KMS-11 (cell line): ENCODE data around the gene TSPAN31.

Experiments used
- H2AFZ ChIP-seq: fragments of 200-600 bp; sonication (generic); 2 replicates; pipeline ENCODE4 v1.6.1; 2016; ENCODE audit warnings: antibody characterized with exemption, mixed run types, low read depth
- H3K27ac ChIP-seq: fragments of 200-600 bp; sonication (generic); 2 replicates; pipeline ENCODE4 v1.6.1; 2016; ENCODE audit warnings: mild to moderate bottlenecking, mixed run types
- H3K27me3 ChIP-seq: fragments of 200-600 bp; sonication (generic); 2 replicates; pipeline ENCODE4 v1.6.1; 2017; ENCODE audit warnings: mild to moderate bottlenecking, low read depth, mixed run types, moderate library complexity; ENCODE audit not compliant: insufficient read depth
- H3K36me3 ChIP-seq: fragments of 200-600 bp; sonication (generic); 2 replicates; pipeline ENCODE4 v1.6.1; 2017; ENCODE audit warnings: mild to moderate bottlenecking, mixed run types; ENCODE audit not compliant: insufficient read depth
- H3K4me1 ChIP-seq: fragments of 200-600 bp; sonication (generic); 2 replicates; pipeline ENCODE4 v1.6.1; 2016; ENCODE audit warnings: mild to moderate bottlenecking, low read depth, mixed run types; ENCODE audit not compliant: poor library complexity, severe bottlenecking
- H3K4me2 ChIP-seq: fragments of 200-600 bp; sonication (generic); 2 replicates; pipeline ENCODE4 v1.7.0; 2016; ENCODE audit warnings: mild to moderate bottlenecking, mixed run types
- H3K4me3 ChIP-seq: fragments of 200-600 bp; sonication (generic); IDR thresholded peaks from 2 replicates; pipeline ENCODE4 v1.6.1; 2017; ENCODE audit warnings: low read depth, low read length, mixed read lengths; ENCODE audit not compliant: insufficient read depth
- H3K79me2 ChIP-seq: fragments of 200-600 bp; sonication (generic); 2 replicates; pipeline ENCODE4 v1.6.1; 2016; ENCODE audit warnings: low read depth, mixed run types; ENCODE audit not compliant: insufficient read depth
- H3K9ac ChIP-seq: fragments of 200-600 bp; sonication (generic); 2 replicates; pipeline ENCODE4 v1.6.1; 2016; ENCODE audit warnings: mild to moderate bottlenecking, mixed run types
- H4K20me1 ChIP-seq: fragments of 200-600 bp; sonication (generic); 2 replicates; pipeline ENCODE4 v1.6.1; 2016; ENCODE audit warnings: mild to moderate bottlenecking, mixed run types; ENCODE audit not compliant: insufficient read depth
- CTCF ChIP-seq: fragments of 200-600 bp; sonication (generic); conservative IDR thresholded peaks from 2 replicates; pipeline ENCODE4 v1.6.1; 2017; ENCODE audit warnings: low read depth, mild to moderate bottlenecking, antibody characterized with exemption, low read length, moderate library complexity, mixed read lengths

Gene TSPAN31

GRCh38 chr12:57734591-57734990 is 10.2 kb upstream of the TSPAN31 start:
- no peaks in the 10 kb centered on the region for H3K36me3 ChIP-seq
- H3K4me2 ChIP-seq, result no peak overlapping the region
- no peaks in the 10 kb centered on the region for H3K4me1 ChIP-seq
- H3K4me3 ChIP-seq, result no peak overlapping the region
- TF ChIP-seq CTCF, result no peak
- no peak overlapping the region for H3K9ac ChIP-seq
- H3K27ac ChIP-seq, result no peak overlapping the region
- H4K20me1 ChIP-seq, result no peaks in the 10 kb centered on the region
- H3K79me2 ChIP-seq, result no peaks in the 10 kb centered on the region
- H2AFZ ChIP-seq, result no peak overlapping the region
- peaks cover 26% of the 10 kb centered on the region; the same call in 1 of the 2 replicates for H3K27me3 ChIP-seq

- H4K20me1 ChIP-seq, result no peaks in the 10 kb centered on the region
- no peaks in the 10 kb centered on the region for H3K4me1 ChIP-seq
- H3K4me2 ChIP-seq, result no peak overlapping the region
- no peak overlapping the region for H2AFZ ChIP-seq
- H3K79me2 ChIP-seq, result no peaks in the 10 kb centered on the region
- no peaks in the 10 kb centered on the region for H3K36me3 ChIP-seq
- TF ChIP-seq CTCF, result no peak
- no peak overlapping the region for H3K4me3 ChIP-seq
- H3K27ac ChIP-seq, result no peak overlapping the region
- H3K9ac ChIP-seq, result no peak overlapping the region
- H3K27me3 ChIP-seq, result peaks cover 22% of the 10 kb centered on the region; the same call in 1 of the 2 replicates
Measured at GRCh38 chr12:57735198-57735855, 9.5 kb upstream of the TSPAN31 start.

GRCh38 chr12:57735952-57736740 is 8.7 kb upstream of the TSPAN31 start:
- Histone ChIP-seq H3K4me3 (no peak overlapping the region), H2AFZ (no peak overlapping the region), H3K4me2 (no peak overlapping the region), H3K27me3 (peaks cover 14% of the 10 kb centered on the region; the same call in 1 of the 2 replicates), H3K9ac (no peak overlapping the region), H3K4me1 (peaks cover 7% of the 10 kb centered on the region), H3K36me3 (no peaks in the 10 kb centered on the region), H3K79me2 (no peaks in the 10 kb centered on the region), H3K27ac (no peak overlapping the region), H4K20me1 (no peaks in the 10 kb centered on the region)
- no peak for TF ChIP-seq CTCF

- H3K9ac ChIP-seq, result no peak overlapping the region
- no peak overlapping the region for H3K27ac ChIP-seq
- no peaks in the 10 kb centered on the region for H4K20me1 ChIP-seq
- H2AFZ ChIP-seq, result no peak overlapping the region
- H3K4me1 ChIP-seq, result peaks cover 9% of the 10 kb centered on the region
- no peaks in the 10 kb centered on the region for H3K36me3 ChIP-seq
- peaks cover 10% of the 10 kb centered on the region; the same call in 1 of the 2 replicates for H3K27me3 ChIP-seq
- no peak overlapping the region for H3K4me2 ChIP-seq
- TF ChIP-seq CTCF, result no peak
- H3K4me3 ChIP-seq, result no peak overlapping the region
- no peaks in the 10 kb centered on the region for H3K79me2 ChIP-seq
Measured at GRCh38 chr12:57736741-57737466, 7.9 kb upstream of the TSPAN31 start.
